ENCODE measurements around the gene CALCB. TPM values are rescaled to one million over a fixed set of nuclear protein-coding genes. Genes with fewer than 3 reads are reported as not detected.

Gene CALCB
- total RNA-seq, 1 donor from 2014 or later = 2.4 TPM

GRCh38 chr11:15117751-15118150, 44.4 kb downstream of the CALCB start:
- no peak for TF ChIP-seq CTCF (IDR thresholded peaks at IDR 0.05; ENCODE audit: insufficient read depth, low read length, poor library complexity, severe bottlenecking)
- H3K4me3 ChIP-seq (ENCODE audit: low read depth, low read length) = no peak overlapping the region
- DNase-seq (ENCODE audit: low read depth) = no peak
- peaks cover 2% of the 10 kb centered on the region for H3K27me3 ChIP-seq (ENCODE audit: control insufficient read depth, insufficient read depth, low read length)
- H3K36me3 ChIP-seq (ENCODE audit: control insufficient read depth, insufficient read depth, low read length) = no peaks in the 10 kb centered on the region

DNA sequence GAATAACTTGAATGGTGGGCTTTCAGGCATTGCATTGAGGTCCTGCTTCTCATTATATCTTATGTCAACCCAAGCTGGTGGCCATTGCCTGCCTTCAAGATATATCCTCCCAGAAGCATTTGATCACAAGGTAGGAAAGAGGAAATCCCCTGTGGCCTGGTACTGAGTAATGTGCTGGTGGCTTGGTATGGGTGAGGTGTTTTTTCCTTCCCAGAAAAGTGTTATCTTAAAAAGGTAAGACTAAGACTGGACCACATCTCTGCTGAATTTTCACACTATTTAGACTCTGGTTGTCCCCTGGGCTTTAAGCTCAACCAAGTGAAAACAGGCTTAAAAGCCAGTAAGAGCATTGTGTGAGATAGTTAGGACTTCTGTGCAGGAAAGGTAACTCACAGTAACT, 45.0 kb downstream of the CALCB start:
- no peak for DNase-seq (ENCODE audit: low read depth)
- no peak for TF ChIP-seq CTCF (IDR thresholded peaks at IDR 0.05; ENCODE audit: insufficient read depth, low read length, poor library complexity, severe bottlenecking)
- Histone ChIP-seq H3K4me3 (ENCODE audit: low read depth, low read length) (no peak overlapping the region), H3K36me3 (ENCODE audit: control insufficient read depth, insufficient read depth, low read length) (no peaks in the 10 kb centered on the region), H3K27me3 (ENCODE audit: control insufficient read depth, insufficient read depth, low read length) (peaks cover 2% of the 10 kb centered on the region)

- no peak for TF ChIP-seq CTCF (IDR thresholded peaks at IDR 0.05; ENCODE audit: insufficient read depth, low read length, poor library complexity, severe bottlenecking)
- no peaks in the 10 kb centered on the region for H3K36me3 ChIP-seq (ENCODE audit: control insufficient read depth, insufficient read depth, low read length)
- H3K4me3 ChIP-seq (ENCODE audit: low read depth, low read length) = no peak overlapping the region
- no peak for DNase-seq (ENCODE audit: low read depth)
- H3K27me3 ChIP-seq (ENCODE audit: control insufficient read depth, insufficient read depth, low read length) = peaks cover 2% of the 10 kb centered on the region
Measured at GRCh38 chr11:15119352-15119751, 46.0 kb downstream of the CALCB start.

DNA sequence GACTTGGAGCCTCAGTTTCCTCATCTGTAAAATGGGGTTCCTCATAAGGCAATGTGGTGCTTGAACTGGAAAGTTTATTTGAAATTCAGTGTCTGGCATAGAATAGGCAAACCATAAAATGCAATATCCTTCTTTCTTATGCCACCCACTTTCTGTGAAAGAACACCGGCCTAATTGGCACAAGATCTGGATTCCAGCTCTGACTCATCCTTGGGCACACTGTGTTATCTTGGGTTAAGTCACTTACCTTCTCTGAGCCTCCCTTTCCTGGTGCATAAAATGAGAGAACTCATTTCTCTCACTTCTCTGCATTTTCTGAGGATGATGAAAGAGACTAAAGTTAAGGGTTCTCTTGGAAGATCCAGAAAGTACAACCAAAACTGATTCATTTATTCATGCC, 46.4 kb downstream of the CALCB start:
- TF ChIP-seq CTCF (IDR thresholded peaks at IDR 0.05; ENCODE audit: insufficient read depth, low read length, poor library complexity, severe bottlenecking) = no peak
- DNase-seq (ENCODE audit: low read depth) = no peak
- Histone ChIP-seq H3K4me3 (ENCODE audit: low read depth, low read length) (no peak overlapping the region), H3K36me3 (ENCODE audit: control insufficient read depth, insufficient read depth, low read length) (no peaks in the 10 kb centered on the region), H3K27me3 (ENCODE audit: control insufficient read depth, insufficient read depth, low read length) (peaks cover 2% of the 10 kb centered on the region)

DNA sequence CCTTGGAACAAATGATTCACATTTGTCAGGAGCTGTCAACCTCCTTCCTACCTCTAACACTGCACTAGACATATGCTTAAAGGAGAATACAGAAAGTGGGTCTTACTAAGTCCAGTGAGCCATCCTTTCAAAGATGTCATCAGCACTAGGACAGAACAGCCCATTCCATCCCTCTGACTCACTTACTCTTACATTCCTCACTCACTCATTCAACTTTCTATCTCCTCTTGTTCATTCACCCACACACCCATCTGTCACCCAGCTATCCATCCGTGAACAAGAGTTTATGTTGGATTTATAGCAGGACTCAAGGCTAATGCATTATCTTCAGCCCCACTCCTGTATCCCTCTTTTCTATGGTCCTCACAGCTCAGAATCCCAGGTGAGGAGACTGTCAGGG, 50.5 kb downstream of the CALCB start:
- H3K27me3 ChIP-seq (ENCODE audit: control insufficient read depth, insufficient read depth, low read length) = no peaks in the 10 kb centered on the region
- TF ChIP-seq CTCF (IDR thresholded peaks at IDR 0.05; ENCODE audit: insufficient read depth, low read length, poor library complexity, severe bottlenecking) = no peak
- no peak overlapping the region for H3K4me3 ChIP-seq (ENCODE audit: low read depth, low read length)
- H3K36me3 ChIP-seq (ENCODE audit: control insufficient read depth, insufficient read depth, low read length) = no peaks in the 10 kb centered on the region
- peak; percentile 93 for DNase-seq (ENCODE audit: low read depth)

DNA sequence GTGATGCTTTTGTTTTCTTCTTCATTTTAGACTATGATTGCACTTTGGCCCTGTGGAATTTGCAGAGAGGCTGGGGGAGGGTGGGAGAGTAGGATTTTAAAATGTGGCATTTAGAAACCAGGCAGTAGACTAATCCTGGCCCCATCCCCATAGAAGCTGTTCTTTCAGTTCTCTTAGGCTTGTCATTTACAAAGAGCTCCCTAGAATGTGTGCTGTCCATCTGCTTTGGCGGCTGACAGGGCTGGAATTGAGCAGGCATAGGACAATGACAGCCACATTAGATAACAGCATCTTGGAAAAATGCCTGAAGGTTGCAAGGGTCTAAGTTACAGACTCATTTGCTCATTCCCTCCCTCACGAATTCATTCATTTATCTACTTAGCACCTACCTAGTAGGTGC, 51.1 kb downstream of the CALCB start:
- no peak for TF ChIP-seq CTCF (IDR thresholded peaks at IDR 0.05; ENCODE audit: insufficient read depth, low read length, poor library complexity, severe bottlenecking)
- no peak for DNase-seq (ENCODE audit: low read depth)
- Histone ChIP-seq H3K4me3 (ENCODE audit: low read depth, low read length) (no peak overlapping the region), H3K36me3 (ENCODE audit: control insufficient read depth, insufficient read depth, low read length) (no peaks in the 10 kb centered on the region), H3K27me3 (ENCODE audit: control insufficient read depth, insufficient read depth, low read length) (no peaks in the 10 kb centered on the region)
